Esophagus squamous epithelium (tissue), 5 donors: Measurements from ENCODE around the gene CDHR2. TPM values are rescaled to one million over a fixed set of nuclear protein-coding genes. Genes with fewer than 3 reads are reported as not detected.

ENCODE experiments used
- DNase-seq: peaks from one replicate; lab custom pipeline; 2025; lab: John Stamatoyannopoulos, UW
- H3K27ac ChIP-seq, 4 donors: fragments of 200-600 bp; sonication (generic); one replicate each; pipeline ENCODE4 v1.5.1; 2016 to 2019; ENCODE audit warnings: mild to moderate bottlenecking in 1 of 4
- H3K27me3 ChIP-seq, 4 donors: fragments of 200-600 bp; sonication (generic); 1 replicate in 3 of 4; 2 replicates in 1 of 4; pipeline versions ENCODE4 v1.5.1 to v1.6.0; 2017 to 2021; ENCODE audit warnings: antibody characterized with exemption in 1 of 4
- H3K36me3 ChIP-seq, 3 donors: fragments of 200-600 bp; sonication (generic); one replicate each; pipeline ENCODE4 v1.5.1; 2016 to 2019
- H3K4me1 ChIP-seq, 3 donors: fragments of 200-600 bp; sonication (generic); one replicate each; pipeline ENCODE4 v1.5.1; 2017 to 2019
- H3K4me3 ChIP-seq, 4 donors: fragments of 200-600 bp; sonication (generic); 1 replicate in 3 of 4; 2 replicates in 1 of 4; pipeline ENCODE4 v1.5.1; 2016 to 2019; ENCODE audit warnings: mild to moderate bottlenecking in 2 of 4, moderate library complexity in 1 of 4
- H3K9me3 ChIP-seq, 3 donors: fragments of 200-600 bp; sonication (generic); one replicate each; pipeline ENCODE4 v1.5.1; 2016 to 2019
- POLR2A ChIP-seq, 4 donors: fragments of 450-650 bp; IDR thresholded peaks; one replicate each; pipeline ENCODE4 v1.6.1; 2017; ENCODE audit warnings: antibody characterized with exemption in 4 of 4, mild to moderate bottlenecking in 4 of 4, moderate library complexity in 3 of 4
- WGBS, 2 donors: methylation state at CpG; one replicate each; pipeline ENCODE4 v1.1.5; 2018; 5-methylcytosine and 5-hydroxymethylcytosine counted together
- intact Hi-C: fragments of 100-400 bp; cut with DNase I; formaldehyde crosslinking; loops from one replicate; pipeline ENCODE4 v1.15.0; 2022
- total RNA-seq, 4 donors: library from RNA; depleted of rRNA; stranded (reverse); fragments of >200 nt; gene quantifications; one replicate each; pipeline ENCODE4 v1.1.0, GENCODE V29; 2016
- TF ChIP-seq, protein P1 (sequence below), 6 experiments: fragments of 450-650 bp in 4 of 6; fragments of 200-600 bp in 2 of 6; sonication (generic) in 2 of 6; IDR thresholded peaks; one replicate each; pipeline ENCODE4 v1.5.1; 2016 to 2019; ENCODE audit warnings: antibody characterized with exemption in 6 of 6, mild to moderate bottlenecking in 4 of 6, moderate library complexity in 4 of 6
- donor health status: DM: yes; HTN: yes; CAD: no.

The CDHR2 gene
- total RNA-seq, 4 donors from 2014 or later, result under 0.01 TPM; not detected in 3

DNA sequence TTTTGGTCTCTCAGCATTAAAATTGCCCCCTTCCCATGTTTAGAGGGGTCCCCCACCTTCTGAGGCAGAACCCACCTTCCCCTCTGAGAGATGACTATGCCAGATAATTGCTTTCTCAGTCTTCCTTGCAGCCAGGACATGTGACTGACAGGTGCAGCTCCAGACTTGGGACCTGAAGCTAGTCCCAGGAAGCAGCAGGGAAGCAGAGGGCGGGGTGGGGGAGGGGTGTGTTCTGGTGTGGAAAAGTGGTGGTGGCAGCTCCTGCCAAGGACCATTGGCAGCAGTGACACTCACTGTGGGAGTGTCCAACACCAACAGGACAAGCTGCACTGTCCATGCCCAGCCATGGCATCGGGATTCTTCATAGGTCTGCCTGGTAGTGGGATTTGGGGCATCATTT is 83.6 kb downstream of the CDHR2 start:
- 67% methylated on average over 1 of the region's 2 CpGs; no CpG with 5 or more reads in 1 of the 2 donors for WGBS, 2 donors
- Histone ChIP-seq H3K9me3 (no peaks in the 10 kb centered on the region), H3K27me3 (peaks cover 0 to 79% (median 26%) of the 10 kb centered on the region in 4 donors), H3K36me3 (no peaks in the 10 kb centered on the region), H3K27ac (no peak overlapping the region), H3K4me1 (peaks cover 8 to 22% (median 16%) of the 10 kb centered on the region in 3 donors), H3K4me3 (no peak overlapping the region)
- intact Hi-C loops, result no loop called here
- TF ChIP-seq POLR2A (IDR thresholded peaks at IDR 0.05), result no peak
- TF ChIP-seq, protein P1, sequence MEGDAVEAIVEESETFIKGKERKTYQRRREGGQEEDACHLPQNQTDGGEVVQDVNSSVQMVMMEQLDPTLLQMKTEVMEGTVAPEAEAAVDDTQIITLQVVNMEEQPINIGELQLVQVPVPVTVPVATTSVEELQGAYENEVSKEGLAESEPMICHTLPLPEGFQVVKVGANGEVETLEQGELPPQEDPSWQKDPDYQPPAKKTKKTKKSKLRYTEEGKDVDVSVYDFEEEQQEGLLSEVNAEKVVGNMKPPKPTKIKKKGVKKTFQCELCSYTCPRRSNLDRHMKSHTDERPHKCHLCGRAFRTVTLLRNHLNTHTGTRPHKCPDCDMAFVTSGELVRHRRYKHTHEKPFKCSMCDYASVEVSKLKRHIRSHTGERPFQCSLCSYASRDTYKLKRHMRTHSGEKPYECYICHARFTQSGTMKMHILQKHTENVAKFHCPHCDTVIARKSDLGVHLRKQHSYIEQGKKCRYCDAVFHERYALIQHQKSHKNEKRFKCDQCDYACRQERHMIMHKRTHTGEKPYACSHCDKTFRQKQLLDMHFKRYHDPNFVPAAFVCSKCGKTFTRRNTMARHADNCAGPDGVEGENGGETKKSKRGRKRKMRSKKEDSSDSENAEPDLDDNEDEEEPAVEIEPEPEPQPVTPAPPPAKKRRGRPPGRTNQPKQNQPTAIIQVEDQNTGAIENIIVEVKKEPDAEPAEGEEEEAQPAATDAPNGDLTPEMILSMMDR (IDR thresholded peaks at IDR 0.05), result no peak
- DNase-seq, result no peak

DNA sequence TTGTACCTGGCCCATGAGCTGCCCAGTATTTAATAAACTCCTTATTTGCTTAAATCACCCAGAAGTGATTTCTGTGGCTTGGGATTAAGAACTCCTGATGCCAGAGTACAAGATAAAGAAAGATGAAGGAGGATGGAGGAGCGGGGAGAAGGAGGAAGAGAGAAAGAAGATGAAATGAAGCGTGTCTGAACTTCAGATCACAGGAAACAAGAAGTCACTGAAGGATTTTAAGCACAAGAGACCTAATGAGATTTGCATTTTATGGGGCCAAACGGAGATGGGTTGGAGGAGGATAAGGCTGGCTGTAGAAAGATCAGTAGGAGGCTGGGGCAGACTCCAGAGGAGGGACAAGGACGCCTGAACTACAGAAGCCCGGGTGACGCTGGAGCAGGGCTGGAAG is 84.5 kb downstream of the CDHR2 start:
- intact Hi-C loops, result no loop called here
- no peaks in the 10 kb centered on the region for H3K36me3 ChIP-seq
- H3K9me3 ChIP-seq, result no peaks in the 10 kb centered on the region
- H3K4me3 ChIP-seq, result no peak overlapping the region
- H3K4me1 ChIP-seq, result peaks cover 8 to 22% (median 16%) of the 10 kb centered on the region in 3 donors
- no peak for DNase-seq
- H3K27ac ChIP-seq, result no peak overlapping the region
- TF ChIP-seq, protein P1 (IDR thresholded peaks at IDR 0.05), result no peak
- no peak for TF ChIP-seq POLR2A (IDR thresholded peaks at IDR 0.05)
- H3K27me3 ChIP-seq, result peaks cover 0 to 71% (median 20%) of the 10 kb centered on the region in 4 donors
- 17 to 33% methylated on average over 6 of the region's 6 CpGs for WGBS, 2 donors

DNA sequence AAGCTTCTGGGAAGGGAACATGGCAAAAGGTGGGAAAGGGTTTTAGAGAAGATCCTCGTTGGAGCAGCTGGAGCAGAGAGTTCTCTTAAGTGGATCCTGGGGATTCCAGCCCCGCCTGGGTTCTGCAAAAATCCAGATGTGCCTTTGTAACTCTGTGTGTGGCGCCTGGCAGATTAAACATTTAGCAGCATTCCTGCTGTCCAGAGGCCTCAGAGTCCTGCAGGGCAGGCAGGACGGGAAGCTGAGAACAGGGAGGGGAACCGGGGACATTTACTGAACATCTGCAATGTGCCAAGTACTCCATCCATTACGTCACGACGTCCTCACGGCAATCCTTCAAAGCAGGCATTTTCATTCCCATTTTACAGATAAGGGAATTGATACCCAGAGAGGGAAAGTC is 87.3 kb downstream of the CDHR2 start:
- intact Hi-C loops, result no loop called here
- H3K27me3 ChIP-seq, result peaks cover 0 to 43% (median 8%) of the 10 kb centered on the region in 4 donors
- 46 to 55% methylated on average over 6 to 9 of the region's 9 CpGs for WGBS, 2 donors

DNA sequence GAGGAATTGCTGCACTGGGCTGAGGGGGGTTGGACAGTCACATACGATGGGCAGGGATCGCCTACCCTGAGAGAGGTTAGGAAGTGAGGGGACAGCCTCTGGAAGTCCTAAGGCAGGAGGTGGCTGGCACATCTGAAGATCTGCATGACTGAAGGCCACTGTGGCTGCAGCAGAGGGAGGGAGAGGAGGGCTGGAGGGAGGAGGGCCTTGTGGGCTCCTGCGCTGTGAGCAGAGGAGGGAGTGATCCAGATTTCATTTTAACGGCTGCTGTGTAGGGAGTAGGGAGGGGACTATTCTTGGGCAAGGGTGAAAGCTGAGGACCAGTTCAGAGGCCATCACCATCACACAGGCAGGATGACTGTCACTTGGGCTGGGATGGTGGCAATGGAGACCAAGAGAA is 88.4 kb downstream of the CDHR2 start:
- H3K36me3 ChIP-seq, result no peaks in the 10 kb centered on the region
- H3K4me1 ChIP-seq, result peaks cover 0 to 7% (median 0%) of the 10 kb centered on the region in 3 donors
- no peak for DNase-seq
- 67 to 71% methylated on average over 4 of the region's 4 CpGs for WGBS, 2 donors
- H3K9me3 ChIP-seq, result no peaks in the 10 kb centered on the region
- no peak for TF ChIP-seq POLR2A (IDR thresholded peaks at IDR 0.05)
- TF ChIP-seq, protein P1 (IDR thresholded peaks at IDR 0.05), result no peak
- no peak overlapping the region for H3K4me3 ChIP-seq
- intact Hi-C loops, result no loop called here
- H3K27me3 ChIP-seq, result peaks cover 0 to 31% (median 2%) of the 10 kb centered on the region in 4 donors
- H3K27ac ChIP-seq, result no peak overlapping the region

More for the DNA sequence above, 87.3 kb downstream of the CDHR2 start:
- no peaks in the 10 kb centered on the region for H3K36me3 ChIP-seq
- H3K4me1 ChIP-seq, result peaks cover 0 to 7% (median 0%) of the 10 kb centered on the region in 3 donors
- no peak for DNase-seq
- no peaks in the 10 kb centered on the region for H3K9me3 ChIP-seq
- no peak overlapping the region for H3K4me3 ChIP-seq
- no peak overlapping the region for H3K27ac ChIP-seq
- TF ChIP-seq, protein P1 (IDR thresholded peaks at IDR 0.05), result no peak
- no peak for TF ChIP-seq POLR2A (IDR thresholded peaks at IDR 0.05)

DNA sequence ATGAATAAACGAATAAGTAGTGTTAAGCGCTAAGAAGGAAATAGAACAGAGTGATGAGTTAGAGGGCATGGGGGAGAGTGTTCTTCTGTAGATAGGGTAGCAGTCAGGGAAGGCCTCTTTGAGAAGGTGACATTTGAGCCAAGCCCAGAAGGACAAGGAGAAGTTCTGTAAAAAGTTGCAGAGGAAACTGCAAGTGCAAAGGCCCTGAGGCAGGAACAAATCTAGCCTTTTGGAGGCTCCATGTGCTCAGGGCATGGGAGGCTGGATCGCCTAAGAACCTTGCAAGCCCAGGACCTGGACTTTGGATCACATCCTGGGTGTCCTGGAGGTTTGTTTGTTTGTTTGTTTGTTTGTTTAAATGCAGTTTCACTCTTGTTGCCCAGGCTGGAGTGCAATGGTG is 89.3 kb downstream of the CDHR2 start:
- WGBS, 2 donors, result 88 to 96% methylated on average over 3 of the region's 3 CpGs
- no peaks in the 10 kb centered on the region for H3K9me3 ChIP-seq
- H3K27ac ChIP-seq, result no peak overlapping the region
- no peaks in the 10 kb centered on the region for H3K36me3 ChIP-seq
- no peak for DNase-seq
- H3K27me3 ChIP-seq, result peaks cover 0 to 23% (median 0%) of the 10 kb centered on the region in 4 donors
- intact Hi-C loops, result no loop called here
- H3K4me3 ChIP-seq, result no peak overlapping the region
- peaks cover 0 to 7% (median 0%) of the 10 kb centered on the region in 3 donors for H3K4me1 ChIP-seq
- TF ChIP-seq, protein P1 (IDR thresholded peaks at IDR 0.05), result no peak
- TF ChIP-seq POLR2A (IDR thresholded peaks at IDR 0.05), result no peak
